AG04450 (cell line): ENCODE measurements around the gene ZNF350. TPM values are rescaled to one million over a fixed set of nuclear protein-coding genes. Genes with fewer than 3 reads are reported as not detected.
A peak's percentile ranks its signal among the peaks of the same experiment; 100 is the strongest.

Experiments used
- CTCF ChIA-PET: fragments of 300-600, 350-600 bp; formaldehyde crosslinking; extraction: SDS; loops from one replicate; lab custom pipeline; 2022; ENCODE audit warnings: antibody characterized with exemption, inconsistent platforms; lab: Charles Lee
- POLR2A ChIA-PET: fragments of 350-600 bp; formaldehyde crosslinking; extraction: SDS; loops from one replicate; lab custom pipeline; 2021; ENCODE audit warnings: antibody characterized with exemption, inconsistent platforms; lab: Yijun Ruan, JAX
- DNase-seq: peaks from one replicate; pipeline ENCODE4 v3.0.0-alpha.2; 2011; ENCODE audit warnings: low read depth, low spot score
- H3K27ac ChIP-seq: one replicate; pipeline ENCODE4 v1.5.1; 2012; ENCODE audit warnings: low read depth, low read length, control low read depth
- H3K27me3 ChIP-seq: one replicate; pipeline ENCODE4 v1.6.0; 2012; ENCODE audit warnings: low read length; ENCODE audit not compliant: control insufficient read depth, insufficient read depth
- H3K4me3 ChIP-seq: 2 replicates; pipeline ENCODE4 v1.5.1; 2011; ENCODE audit warnings: mild to moderate bottlenecking, low read depth, low read length, control low read depth
- H3K9me3 ChIP-seq: 2 replicates; pipeline ENCODE4 v1.5.1; 2012; ENCODE audit warnings: low read length; ENCODE audit not compliant: control insufficient read depth, insufficient read depth
- CTCF ChIP-seq: IDR thresholded peaks from 2 replicates; pipeline ENCODE4 v1.5.1; 2011; ENCODE audit warnings: low read depth, low read length, control low read depth, inconsistent platforms
- polyA plus RNA-seq: library from polyadenylated mRNA; depleted of rRNA; stranded (reverse); fragments of >200 nt; gene quantifications from 2 replicates; pipeline ENCODE4 v1.2.3, GENCODE V29; 2011

The ZNF350 gene
- polyA plus RNA-seq, 1 experiment = 9.4 TPM

DNA sequence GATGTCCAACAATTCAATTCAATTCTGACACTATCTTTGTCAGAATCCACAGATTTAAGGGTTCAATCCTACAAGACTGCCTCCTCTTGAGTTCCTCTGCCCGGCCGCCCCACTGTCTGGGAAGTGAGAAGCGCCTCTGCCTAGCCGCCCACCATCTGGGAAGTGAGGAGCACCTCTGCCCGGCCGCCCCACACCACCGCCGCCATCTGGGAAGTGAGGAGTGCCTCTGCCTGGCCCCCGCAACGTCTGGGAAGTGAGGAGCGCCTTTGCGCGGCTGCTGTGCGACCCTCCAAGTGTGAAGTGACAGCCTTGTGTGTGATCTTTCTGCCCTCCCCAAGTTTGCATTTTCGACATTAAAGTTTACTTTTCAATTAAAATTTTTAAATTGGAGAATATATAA, 35.6 kb upstream of the ZNF350 start:
- CTCF ChIA-PET = no interaction called here
- H3K9me3 ChIP-seq = peaks cover 36% of the 10 kb centered on the region

GRCh38 chr19:52020506-52020905, 33.9 kb upstream of the ZNF350 start:
- Histone ChIP-seq H3K4me3 (no peak overlapping the region), H3K27ac (no peak overlapping the region), H3K27me3 (no peaks in the 10 kb centered on the region), H3K9me3 (peaks cover 37% of the 10 kb centered on the region)
- POLR2A ChIA-PET = no interaction called here
- no peak for TF ChIP-seq CTCF
- CTCF ChIA-PET = no interaction called here
- no peak for DNase-seq

More for the DNA sequence above, 35.6 kb upstream of the ZNF350 start:
- Histone ChIP-seq H3K27me3 (no peaks in the 10 kb centered on the region), H3K27ac (no peak overlapping the region), H3K4me3 (no peak overlapping the region)
- POLR2A ChIA-PET = no interaction called here
- no peak for DNase-seq
- no peak for TF ChIP-seq CTCF

DNA sequence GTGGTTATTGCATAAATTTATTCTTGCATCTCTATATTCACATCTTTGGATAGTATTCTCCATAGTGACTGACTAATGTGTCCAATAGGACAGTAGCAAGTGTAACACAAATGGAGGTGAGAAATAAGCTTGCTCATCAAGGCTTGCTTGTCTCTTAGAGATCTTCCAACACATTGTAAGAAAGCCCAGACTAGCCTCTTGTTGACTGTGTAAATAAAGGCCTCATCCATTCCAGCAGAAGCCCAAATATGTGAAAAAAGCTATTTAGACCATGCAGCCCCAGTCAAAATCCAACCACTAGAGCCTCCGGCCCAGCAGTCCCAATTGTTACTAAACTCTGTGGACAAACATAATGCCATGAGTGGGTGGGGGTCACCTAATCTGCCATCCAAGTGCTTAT, 24.0 kb upstream of the ZNF350 start:
- H3K27ac ChIP-seq = no peak overlapping the region
- TF ChIP-seq CTCF = no peak

GRCh38 chr19:52007806-52008557, 21.3 kb upstream of the ZNF350 start, which contains the start of gene ZNF615:
Gene ZNF615 (minus strand): TSS chr19:52008211. CDS start chr19:52003711, 4,500 bp downstream.
- Histone ChIP-seq H3K27me3 (no peaks in the 10 kb centered on the region), H3K27ac (peak within 1 kb of the TSS; percentile 4), H3K9me3 (peaks cover 19% of the 10 kb centered on the region), H3K4me3 (peak within 1 kb of the TSS; percentile 93)
- no peak for TF ChIP-seq CTCF
- peak; percentile 52 for DNase-seq
- ChIA-PET CTCF (no interaction called here), POLR2A (no interaction called here)

More for the DNA sequence above, 24.0 kb upstream of the ZNF350 start:
- DNase-seq = no peak
- H3K9me3 ChIP-seq = peaks cover 19% of the 10 kb centered on the region
- no peaks in the 10 kb centered on the region for H3K27me3 ChIP-seq
- H3K4me3 ChIP-seq = no peak overlapping the region
- POLR2A ChIA-PET = no interaction called here
- CTCF ChIA-PET = no interaction called here

GRCh38 chr19:52007451-52007805, 20.8 kb upstream of the ZNF350 start:
- POLR2A ChIA-PET = no interaction called here
- Histone ChIP-seq H3K27me3 (no peaks in the 10 kb centered on the region), H3K4me3 (peak overlapping the region; percentile 93), H3K27ac (no peak overlapping the region), H3K9me3 (peaks cover 18% of the 10 kb centered on the region)
- CTCF ChIA-PET = no interaction called here
- no peak for DNase-seq
- no peak for TF ChIP-seq CTCF
